Activated T-cell treated with anti-CD3 and anti-CD28 coated beads for 4 hours (primary cell): ENCODE results near the gene DISP1.

Source experiments
- DNase-seq: peaks from one replicate; pipeline ENCODE4 v3.0.0-alpha.2; 2020

Gene DISP1

GRCh38 chr1:222814536-222815439 is at the start of gene DISP1:
TSS of gene DISP1 (plus strand) at chr1:222815039. CDS start at chr1:222942824, 127,785 bp downstream.
- peak; percentile 69 for DNase-seq

DNA sequence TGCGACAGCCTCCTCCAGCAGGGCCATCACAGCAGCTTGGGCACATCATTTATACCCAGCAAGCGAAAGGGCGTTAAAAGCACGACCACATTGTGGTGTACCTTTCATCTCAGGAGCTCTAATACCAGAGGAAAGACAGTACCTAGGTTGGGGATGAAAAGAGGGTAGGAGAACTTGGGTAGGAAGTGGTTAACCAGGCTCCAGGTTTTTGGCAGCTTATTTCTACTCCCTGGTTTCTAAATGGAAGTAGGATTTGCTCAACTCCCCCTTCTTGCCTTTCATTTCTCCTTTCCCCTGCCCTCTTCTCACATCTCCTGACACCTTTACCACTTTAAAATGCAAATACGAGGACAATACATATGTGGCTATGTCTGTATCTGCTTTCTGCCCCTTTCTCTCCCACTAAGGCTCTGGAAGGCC is 47.7 kb upstream of the DISP1 start:
- no peak for DNase-seq

GRCh38 chr1:222768592-222768991 is 46.2 kb upstream of the DISP1 start:
- DNase-seq, result no peak

DNA sequence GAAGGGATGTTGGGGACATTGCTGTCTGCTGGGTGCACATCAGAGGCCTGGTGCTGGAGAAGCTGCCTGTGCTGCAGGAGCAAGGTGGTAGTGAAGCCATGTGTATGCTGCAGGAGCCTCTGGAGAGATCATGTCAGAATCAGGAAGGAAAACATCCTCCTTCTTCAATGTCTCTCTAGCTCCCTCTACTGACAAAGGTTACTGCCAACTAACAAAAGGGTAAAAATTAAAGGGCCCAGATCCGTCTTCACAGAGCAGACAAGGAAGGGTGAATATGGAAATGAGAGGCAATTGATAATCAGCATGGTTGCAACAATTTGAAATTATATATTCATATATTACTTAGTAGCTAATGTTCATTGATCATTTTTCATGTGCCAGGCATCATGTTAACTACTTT is 45.7 kb upstream of the DISP1 start:
- no peak for DNase-seq

DNA sequence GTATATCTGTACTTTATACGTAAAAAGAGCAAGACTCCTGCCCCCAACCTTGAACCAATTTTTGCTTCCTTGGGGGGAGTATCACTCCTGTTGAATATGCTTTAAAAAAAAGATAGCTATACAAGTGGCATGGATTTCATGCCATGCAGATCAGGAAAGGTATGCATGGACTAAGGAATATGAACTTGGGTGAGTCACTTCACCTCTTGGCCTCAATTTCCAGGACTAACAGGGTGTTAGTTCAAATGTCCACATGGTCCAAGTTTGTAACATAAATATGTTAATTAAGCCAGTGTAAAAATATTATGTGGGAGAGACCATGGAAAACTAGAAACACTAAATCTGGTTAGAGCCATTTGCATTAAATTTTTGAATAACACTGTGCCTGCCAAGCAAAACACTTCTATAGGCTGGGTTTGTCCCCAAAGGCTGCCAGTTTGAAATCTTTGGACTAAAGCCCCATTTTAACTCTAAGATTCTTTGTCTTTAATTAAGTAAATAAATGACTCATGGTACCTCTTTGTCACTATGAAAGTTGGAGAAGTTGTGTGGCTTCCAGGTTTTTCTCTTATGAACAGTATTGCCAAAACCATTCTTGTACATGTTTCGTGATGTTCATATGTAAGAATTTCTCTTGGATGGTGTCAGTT is 44.7 kb upstream of the DISP1 start:
- DNase-seq, result no peak

- no peak for DNase-seq
Observed at GRCh38 chr1:222772996-222773379, 41.9 kb upstream of the DISP1 start.

GRCh38 chr1:222777463-222777862 is 37.4 kb upstream of the DISP1 start:
- no peak for DNase-seq

GRCh38 chr1:222777977-222778376 is 36.9 kb upstream of the DISP1 start:
- DNase-seq, result no peak

DNA sequence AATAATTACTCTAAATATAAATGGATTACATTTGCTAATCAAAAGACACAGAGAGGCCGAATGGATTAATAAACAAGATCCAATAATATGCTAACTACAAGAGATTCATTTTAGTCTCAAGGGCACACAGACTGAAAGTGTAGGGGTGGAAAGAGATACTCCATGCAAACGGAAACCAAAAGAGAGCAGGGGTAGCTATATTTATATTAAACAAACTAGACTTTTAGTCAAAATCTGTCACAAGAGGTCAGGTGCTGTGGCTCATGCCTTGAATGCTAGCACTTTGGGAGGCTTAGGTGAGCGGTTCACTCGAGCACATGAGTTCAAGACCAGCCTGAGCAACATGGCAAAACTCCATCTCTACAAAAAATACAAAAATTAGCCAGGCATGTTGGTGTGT is 33.6 kb upstream of the DISP1 start:
- DNase-seq, result no peak

GRCh38 chr1:222783051-222783450 is 31.8 kb upstream of the DISP1 start:
- DNase-seq, result no peak

GRCh38 chr1:222784371-222784770 is 30.5 kb upstream of the DISP1 start:
- no peak for DNase-seq

DNA sequence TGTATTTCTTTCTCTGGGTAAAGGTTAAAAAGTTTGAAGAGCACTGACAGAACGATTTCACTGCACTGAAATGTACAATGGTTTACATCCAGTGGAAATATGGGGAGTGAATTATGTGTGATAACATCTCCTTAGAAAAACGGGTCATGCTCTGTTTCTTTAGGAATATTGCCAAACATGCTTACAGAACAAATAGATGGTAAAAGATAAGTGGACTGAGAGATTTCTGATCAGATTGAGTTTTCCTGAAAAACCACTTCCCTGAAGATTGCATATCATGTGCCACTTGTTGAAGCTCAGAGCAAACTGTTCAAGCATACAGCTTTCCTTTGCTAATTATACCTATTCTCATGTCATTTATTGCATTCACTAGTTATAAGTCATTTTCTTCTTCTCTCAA is 29.9 kb upstream of the DISP1 start:
- no peak for DNase-seq

GRCh38 chr1:222785529-222785928 is 29.3 kb upstream of the DISP1 start:
- no peak for DNase-seq

DNA sequence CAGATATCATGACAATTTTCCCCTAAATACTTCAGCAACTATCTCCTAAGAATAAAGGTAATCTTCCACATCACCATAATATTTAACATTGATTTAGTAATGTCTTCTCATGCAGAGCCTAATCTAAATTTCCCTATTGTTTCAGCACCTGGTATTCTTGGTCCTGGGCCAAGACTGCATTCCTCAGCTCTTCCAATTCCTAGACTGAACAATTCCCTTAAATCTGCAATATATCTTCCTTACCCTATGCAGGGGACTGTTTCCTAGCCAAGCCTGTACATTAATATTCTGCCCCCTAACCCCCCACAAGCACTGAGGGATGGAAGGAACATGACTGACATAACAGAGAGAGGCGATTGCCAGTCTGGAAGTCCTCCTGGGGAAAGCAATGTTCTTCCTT is 28.7 kb upstream of the DISP1 start:
- no peak for DNase-seq

GRCh38 chr1:222787729-222788128 is 27.1 kb upstream of the DISP1 start:
- DNase-seq, result no peak

GRCh38 chr1:222788402-222789156 is 26.3 kb upstream of the DISP1 start:
- DNase-seq, result no peak

DNA sequence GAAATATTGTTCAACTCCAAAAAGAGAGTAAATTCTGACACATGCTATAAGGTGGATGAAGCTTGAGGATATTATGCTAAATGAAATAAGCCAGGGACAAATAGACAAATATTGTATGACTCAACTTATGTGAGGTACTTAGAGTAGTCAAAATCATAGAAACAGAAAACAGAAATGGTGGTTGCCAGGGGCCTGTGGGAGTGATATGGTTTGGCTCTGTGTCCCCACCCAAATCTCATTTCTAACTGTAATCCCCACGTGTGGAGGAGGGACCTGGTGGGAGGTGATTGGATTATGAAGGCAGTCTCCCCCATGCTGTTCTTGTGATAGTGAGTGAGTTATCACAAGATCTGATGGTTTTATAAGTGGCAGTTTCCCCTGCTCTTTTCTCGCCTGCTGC is 24.7 kb upstream of the DISP1 start:
- DNase-seq, result no peak

DNA sequence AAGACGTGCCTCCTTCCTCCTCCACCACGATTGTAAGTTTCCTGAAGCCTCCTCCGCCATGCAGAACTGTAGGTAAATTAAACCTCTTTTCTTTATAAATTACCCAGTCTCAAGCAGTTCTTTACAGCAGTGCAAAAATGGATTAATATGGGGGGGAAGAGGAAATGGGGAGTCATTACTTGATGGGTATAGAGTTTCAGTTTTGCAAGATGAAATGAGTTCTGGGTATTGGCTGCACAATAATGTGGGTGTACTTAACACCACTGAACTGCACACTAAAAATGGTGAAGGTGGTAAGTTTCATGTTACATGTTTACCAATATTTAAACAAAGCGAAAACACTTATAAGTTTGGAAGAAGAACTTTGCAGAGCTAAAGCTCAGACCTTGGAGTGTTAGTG is 24.3 kb upstream of the DISP1 start:
- no peak for DNase-seq

DNA sequence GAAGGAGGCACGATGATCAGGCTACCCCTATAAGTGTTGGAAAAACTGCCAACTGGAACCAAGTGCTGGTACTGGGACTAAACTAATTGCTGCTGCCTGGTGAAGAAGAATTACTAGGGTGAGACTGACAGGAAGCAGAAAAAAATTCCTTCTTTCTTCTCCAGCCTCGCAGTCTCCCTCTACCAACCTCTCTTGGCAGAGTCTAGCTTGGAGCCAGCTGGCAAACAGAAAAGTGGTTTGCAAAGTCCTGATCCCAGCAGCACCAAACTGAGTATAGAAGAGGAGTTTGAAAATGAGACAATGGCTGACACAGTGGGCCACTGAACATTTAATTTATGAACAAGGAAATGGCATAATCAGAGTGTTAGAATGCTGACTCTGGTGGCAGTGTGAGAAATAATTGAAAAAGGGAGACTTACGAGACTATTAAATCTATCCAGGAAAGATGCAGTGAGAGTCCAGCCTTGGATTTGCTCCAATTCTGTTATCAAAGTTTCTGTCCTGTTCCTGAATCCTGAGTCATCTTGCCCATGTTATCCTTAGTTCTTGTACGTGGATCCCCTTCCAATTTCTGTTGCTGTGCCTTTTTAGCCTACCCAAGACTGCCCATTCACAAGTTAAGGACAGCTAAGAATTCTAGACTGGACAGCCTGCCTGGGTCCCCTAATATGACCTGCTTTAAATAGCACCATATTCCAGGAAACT is 23.7 kb upstream of the DISP1 start:
- no peak for DNase-seq

- DNase-seq, result no peak
Observed at GRCh38 chr1:222792744-222793143, 22.1 kb upstream of the DISP1 start.

DNA sequence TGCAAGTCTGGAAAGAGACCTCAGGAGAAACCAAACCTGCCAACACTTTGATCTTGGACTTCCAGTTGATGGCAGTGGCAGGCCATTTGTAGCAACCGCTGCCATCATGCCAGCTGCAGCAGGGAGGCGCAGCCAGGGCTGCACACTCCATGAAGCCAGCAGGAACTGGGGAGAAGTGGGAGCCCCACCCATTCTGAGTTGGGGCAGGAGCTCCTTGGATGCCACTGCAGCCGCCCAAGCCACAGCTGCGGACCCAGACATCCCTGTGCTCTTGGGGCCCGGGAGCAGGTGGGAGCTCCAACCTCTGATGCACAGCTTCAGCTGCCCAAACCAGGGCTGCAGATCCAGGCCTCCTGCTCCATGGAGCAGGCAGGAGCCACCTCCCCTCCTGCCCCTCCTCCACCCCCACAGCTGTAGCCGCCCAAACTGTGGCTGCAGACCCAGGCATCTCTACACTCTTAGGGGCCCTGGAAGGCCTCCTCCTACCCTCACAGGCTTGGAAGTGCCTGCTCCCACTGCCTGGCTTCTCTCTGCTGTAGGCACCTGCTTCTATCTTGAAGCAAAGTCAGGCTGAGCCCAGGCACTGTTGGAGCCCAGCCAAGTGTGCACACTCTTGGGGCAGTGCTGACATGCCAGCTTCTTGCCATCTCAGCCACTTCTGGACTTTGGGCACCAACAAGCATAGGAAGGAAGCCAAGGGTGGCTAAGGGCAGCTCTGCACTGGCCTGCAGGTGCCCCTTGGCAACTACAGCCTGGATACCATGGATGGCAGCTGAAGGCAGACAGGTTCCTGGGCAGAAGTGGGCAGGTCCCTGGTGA is 20.0 kb upstream of the DISP1 start:
- no peak for DNase-seq

DNA sequence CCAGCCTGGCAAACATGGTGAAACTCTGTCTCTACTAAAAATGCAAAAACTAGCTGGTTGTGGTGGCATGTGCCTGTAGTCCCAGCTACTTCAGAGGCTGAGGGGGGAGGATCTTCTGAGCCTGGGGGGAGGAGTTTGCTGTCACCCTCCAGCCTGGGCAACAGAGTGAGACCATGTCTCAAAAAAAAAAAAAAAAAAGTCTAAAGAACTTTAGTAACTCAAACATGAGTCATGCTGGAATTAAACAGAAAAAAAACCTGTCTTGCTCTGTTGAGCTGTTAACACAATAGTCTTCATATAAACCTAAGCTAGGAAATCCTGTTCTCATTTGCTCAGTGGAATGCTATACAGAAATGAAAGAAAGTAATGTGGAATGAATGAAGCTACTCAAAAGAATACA is 16.7 kb upstream of the DISP1 start:
- no peak for DNase-seq
